Measurements from ENCODE around the gene FANCI.

Gene FANCI

GRCh38 chr15:89243691-89244573 is at the start of gene FANCI:
FANCI (plus strand) TSS chr15:89243979; CDS start chr15:89247648, 3,669 bp downstream.
- H3K4me3 ChIP-seq (ENCODE audit: control insufficient read depth, low read depth, low read length), result peak within 1 kb of the TSS; percentile 84
- peak; percentile 63 for TF ChIP-seq CTCF (IDR thresholded peaks at IDR 0.05; ENCODE audit: control insufficient read depth, insufficient read depth, low read depth, low read length, missing control alignments)
- peak; percentile 68 for DNase-seq (ENCODE audit: low read depth)

GRCh38 chr15:89194608-89195007 is 49.2 kb upstream of the FANCI start:
- no peak for TF ChIP-seq CTCF (IDR thresholded peaks at IDR 0.05; ENCODE audit: control insufficient read depth, insufficient read depth, low read depth, low read length, missing control alignments)
- H3K4me3 ChIP-seq (ENCODE audit: control insufficient read depth, low read depth, low read length), result no peak overlapping the region
- no peak for DNase-seq (ENCODE audit: low read depth)

- DNase-seq (ENCODE audit: low read depth), result peak; percentile 90
- no peak overlapping the region for H3K4me3 ChIP-seq (ENCODE audit: control insufficient read depth, low read depth, low read length)
- no peak for TF ChIP-seq CTCF (IDR thresholded peaks at IDR 0.05; ENCODE audit: control insufficient read depth, insufficient read depth, low read depth, low read length, missing control alignments)
These were observed 47.9 kb upstream of the FANCI start for GRCh38 chr15:89195836-89196235.

- TF ChIP-seq CTCF (IDR thresholded peaks at IDR 0.05; ENCODE audit: control insufficient read depth, insufficient read depth, low read depth, low read length, missing control alignments), result no peak
- H3K4me3 ChIP-seq (ENCODE audit: control insufficient read depth, low read depth, low read length), result no peak overlapping the region
- no peak for DNase-seq (ENCODE audit: low read depth)
These were observed 47.5 kb upstream of the FANCI start for GRCh38 chr15:89196241-89196640.

GRCh38 chr15:89196994-89197393 is 46.8 kb upstream of the FANCI start:
- no peak for DNase-seq (ENCODE audit: low read depth)
- TF ChIP-seq CTCF (IDR thresholded peaks at IDR 0.05; ENCODE audit: control insufficient read depth, insufficient read depth, low read depth, low read length, missing control alignments), result no peak
- no peak overlapping the region for H3K4me3 ChIP-seq (ENCODE audit: control insufficient read depth, low read depth, low read length)

GRCh38 chr15:89197503-89197971 is 46.2 kb upstream of the FANCI start:
- no peak for DNase-seq (ENCODE audit: low read depth)
- no peak for TF ChIP-seq CTCF (IDR thresholded peaks at IDR 0.05; ENCODE audit: control insufficient read depth, insufficient read depth, low read depth, low read length, missing control alignments)
- H3K4me3 ChIP-seq (ENCODE audit: control insufficient read depth, low read depth, low read length), result no peak overlapping the region
